Gastroesophageal sphincter (tissue), 4 donors: ENCODE results near the gene STK33. TPM values are rescaled to one million over a fixed set of nuclear protein-coding genes. Genes with fewer than 3 reads are reported as not detected.

Experiments
- ATAC-seq: fragments of 150-250 bp; one replicate; pipeline ENCODE4 v1.9.1; 2016; ENCODE audit warnings: mild to moderate bottlenecking, moderate library complexity
- H3K27ac ChIP-seq, 4 donors: fragments of 200-600 bp; sonication (generic) in 3 of 4; 1 replicate in 3 of 4; 2 replicates in 1 of 4; pipeline ENCODE4 v1.5.1; 2016 to 2019
- H3K27me3 ChIP-seq: fragments of 200-600 bp; sonication (generic); one replicate; pipeline ENCODE4 v1.5.1; 2019
- H3K36me3 ChIP-seq, 2 donors: fragments of 200-600 bp; sonication (generic); one replicate each; pipeline ENCODE4 v1.5.1; 2019; ENCODE audit warnings: control low read depth in 1 of 2
- H3K4me1 ChIP-seq, 3 donors: fragments of 200-600 bp; sonication (generic); 1 replicate in 2 of 3; 2 replicates in 1 of 3; pipeline ENCODE4 v1.5.1; 2016 to 2019; ENCODE audit warnings: control low read depth in 2 of 3
- H3K4me3 ChIP-seq, 2 donors: fragments of 200-600 bp; sonication (generic); one replicate each; pipeline ENCODE4 v1.5.1; 2019; ENCODE audit warnings: mild to moderate bottlenecking in 1 of 2, moderate library complexity in 1 of 2
- H3K9me3 ChIP-seq, 3 donors: fragments of 200-600 bp; sonication (generic); one replicate each; pipeline ENCODE4 v1.5.1; 2017 to 2019; ENCODE audit warnings: control low read depth in 2 of 3
- EP300 ChIP-seq: sonication (generic); formaldehyde crosslinking; IDR thresholded peaks from one replicate; pipeline ENCODE4 v1.6.1; 2017; ENCODE audit warnings: antibody characterized with exemption, mild to moderate bottlenecking
- POLR2A ChIP-seq, 2 donors: fragments of 450-650 bp; IDR thresholded peaks; one replicate each; pipeline ENCODE4 v1.6.1; 2017; ENCODE audit warnings: antibody characterized with exemption in 2 of 2, mild to moderate bottlenecking in 2 of 2, moderate library complexity in 1 of 2
- POLR2AphosphoS5 ChIP-seq: sonication (generic); formaldehyde crosslinking; IDR thresholded peaks from one replicate; pipeline ENCODE4 v1.6.1; 2017; ENCODE audit warnings: antibody characterized with exemption
- WGBS, 2 donors: methylation state at CpG; one replicate each; pipeline ENCODE4 v1.1.5; 2018; ENCODE audit warnings: low coverage in 1 of 2; 5-methylcytosine and 5-hydroxymethylcytosine counted together
- total RNA-seq, 4 donors: library from RNA; depleted of rRNA; stranded (reverse); fragments of >200 nt; gene quantifications; one replicate each; pipeline ENCODE4 v1.1.0, GENCODE V29; 2016
- TF ChIP-seq, protein P1 (sequence below), 4 experiments: fragments of 200-600 bp in 2 of 4; fragments of 450-650 bp in 2 of 4; sonication (generic) in 1 of 4; IDR thresholded peaks; one replicate each; pipeline ENCODE4 v1.5.1; 2017 to 2019; ENCODE audit warnings: antibody characterized with exemption in 4 of 4, mild to moderate bottlenecking in 2 of 4, moderate library complexity in 2 of 4

Gene STK33
- total RNA-seq, 4 donors from 2014 or later = 15.7 to 25.6 (median 21.4) TPM

DNA sequence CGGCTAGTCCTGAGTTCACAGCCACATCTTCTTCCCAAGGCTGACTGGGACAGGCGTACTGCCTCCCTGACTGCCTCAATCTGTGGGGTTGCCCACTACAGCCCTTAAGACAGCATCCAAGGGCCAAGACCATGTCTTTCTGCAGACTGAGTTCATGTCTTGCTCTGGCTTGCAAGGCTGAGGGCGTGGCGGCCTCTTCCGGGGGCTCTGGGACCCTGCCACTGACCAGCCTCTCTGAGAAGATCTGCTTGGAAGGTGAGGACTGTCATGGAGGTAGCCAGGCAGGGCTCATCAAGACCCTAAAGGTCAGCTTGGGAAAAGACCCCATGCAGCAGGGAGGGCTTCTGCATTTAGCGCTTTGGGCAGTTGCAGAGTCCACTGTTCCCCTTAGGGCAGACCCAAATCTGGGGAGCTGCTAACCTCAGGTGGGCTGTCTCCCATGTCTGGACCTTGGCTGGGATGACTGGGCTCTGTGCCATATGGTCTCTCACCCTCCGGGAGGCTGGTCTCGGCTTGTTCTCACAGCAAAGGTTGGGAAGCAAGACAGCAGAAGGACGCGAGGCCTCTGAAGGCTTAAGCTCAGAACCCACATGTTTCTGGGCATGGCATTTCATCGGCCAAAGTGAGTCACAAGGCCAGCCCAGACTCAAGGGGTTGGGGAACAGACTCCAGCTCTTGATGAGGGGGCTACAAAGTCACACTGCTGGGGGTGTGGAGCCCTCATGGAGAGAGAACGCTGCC, 221.2 kb downstream of the STK33 start:
- no peak for ATAC-seq
- Histone ChIP-seq H3K4me3 (no peak overlapping the region), H3K4me1 (no peaks in the 10 kb centered on the region), H3K27ac (no peak overlapping the region), H3K36me3 (no peaks in the 10 kb centered on the region), H3K27me3 (no peaks in the 10 kb centered on the region), H3K9me3 (no peaks in the 10 kb centered on the region)
- TF ChIP-seq POLR2A (IDR thresholded peaks at IDR 0.05) (no peak), POLR2AphosphoS5 (no peak), EP300 (no peak)
- TF ChIP-seq, protein P1, sequence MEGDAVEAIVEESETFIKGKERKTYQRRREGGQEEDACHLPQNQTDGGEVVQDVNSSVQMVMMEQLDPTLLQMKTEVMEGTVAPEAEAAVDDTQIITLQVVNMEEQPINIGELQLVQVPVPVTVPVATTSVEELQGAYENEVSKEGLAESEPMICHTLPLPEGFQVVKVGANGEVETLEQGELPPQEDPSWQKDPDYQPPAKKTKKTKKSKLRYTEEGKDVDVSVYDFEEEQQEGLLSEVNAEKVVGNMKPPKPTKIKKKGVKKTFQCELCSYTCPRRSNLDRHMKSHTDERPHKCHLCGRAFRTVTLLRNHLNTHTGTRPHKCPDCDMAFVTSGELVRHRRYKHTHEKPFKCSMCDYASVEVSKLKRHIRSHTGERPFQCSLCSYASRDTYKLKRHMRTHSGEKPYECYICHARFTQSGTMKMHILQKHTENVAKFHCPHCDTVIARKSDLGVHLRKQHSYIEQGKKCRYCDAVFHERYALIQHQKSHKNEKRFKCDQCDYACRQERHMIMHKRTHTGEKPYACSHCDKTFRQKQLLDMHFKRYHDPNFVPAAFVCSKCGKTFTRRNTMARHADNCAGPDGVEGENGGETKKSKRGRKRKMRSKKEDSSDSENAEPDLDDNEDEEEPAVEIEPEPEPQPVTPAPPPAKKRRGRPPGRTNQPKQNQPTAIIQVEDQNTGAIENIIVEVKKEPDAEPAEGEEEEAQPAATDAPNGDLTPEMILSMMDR (IDR thresholded peaks at IDR 0.05) = no peak
- 90 to 100% methylated on average over 1 to 2 of the region's 12 CpGs for WGBS, 2 donors

DNA sequence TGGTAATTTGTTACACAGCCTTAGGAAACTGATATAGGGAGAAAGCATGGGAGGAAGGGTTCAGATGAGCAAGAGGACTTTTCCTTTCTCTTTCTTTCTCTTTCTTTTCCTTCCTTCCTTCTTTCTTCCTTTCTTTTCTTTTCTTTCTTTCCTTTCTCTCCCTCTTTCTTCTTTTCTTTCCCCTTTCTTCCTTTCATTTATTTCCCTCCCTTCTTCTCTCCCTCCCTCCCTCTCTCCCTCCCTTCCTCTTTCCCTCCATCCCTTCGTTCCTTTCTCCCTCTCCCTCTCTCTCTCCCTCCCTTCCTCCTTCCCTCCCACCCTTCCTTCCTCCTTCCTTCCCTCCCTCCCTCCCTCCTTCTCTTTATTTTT, 222.5 kb downstream of the STK33 start:
- TF ChIP-seq POLR2A (IDR thresholded peaks at IDR 0.05) (no peak), EP300 (no peak), POLR2AphosphoS5 (no peak)
- TF ChIP-seq, protein P1 (IDR thresholded peaks at IDR 0.05) = no peak
- WGBS, 2 donors = 60 to 64% methylated on average over 1 of the region's 1 CpG
- Histone ChIP-seq H3K4me3 (no peak overlapping the region), H3K27ac (no peak overlapping the region), H3K4me1 (no peaks in the 10 kb centered on the region), H3K27me3 (no peaks in the 10 kb centered on the region), H3K36me3 (no peaks in the 10 kb centered on the region), H3K9me3 (no peaks in the 10 kb centered on the region)
- ATAC-seq = no peak

DNA sequence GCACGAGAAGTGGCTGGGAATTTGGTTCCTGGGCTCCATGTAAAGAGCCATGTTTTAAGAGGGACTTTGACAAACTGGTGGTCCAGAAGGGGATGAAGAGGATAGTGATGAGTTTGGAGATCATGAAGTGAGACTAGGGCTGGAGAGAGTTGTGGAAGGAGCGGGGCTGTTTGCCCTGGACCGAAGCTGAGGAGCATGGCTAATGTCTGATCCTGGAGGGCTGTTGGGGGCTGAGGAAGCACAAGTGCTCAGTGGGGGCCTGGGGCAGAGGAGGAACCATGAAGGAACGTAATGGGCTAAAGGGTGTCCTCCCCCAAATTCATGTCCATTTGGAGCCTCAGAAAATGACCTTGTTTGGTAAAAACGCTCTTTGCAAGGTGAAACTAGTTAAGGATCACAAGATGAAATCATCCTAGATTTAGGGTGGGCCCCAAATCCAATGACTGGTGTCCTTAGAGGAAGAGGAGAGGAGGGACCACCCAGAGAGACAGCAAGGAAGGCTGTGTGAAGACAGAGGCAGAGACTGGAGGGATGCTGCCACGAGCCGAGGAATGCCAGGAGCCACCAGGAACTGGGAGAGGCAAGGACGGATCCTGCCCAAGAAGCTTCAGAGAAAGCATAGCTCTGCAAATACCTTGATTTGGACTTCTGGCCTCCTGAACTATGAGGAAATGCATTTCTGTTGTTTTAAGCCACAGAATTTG, 223.1 kb downstream of the STK33 start:
- 83 to 86% methylated on average over 4 to 6 of the region's 8 CpGs for WGBS, 2 donors
- no peak for ATAC-seq
- TF ChIP-seq POLR2A (IDR thresholded peaks at IDR 0.05) = no peak
- no peak for TF ChIP-seq EP300
- TF ChIP-seq, protein P1 (IDR thresholded peaks at IDR 0.05) = no peak
- TF ChIP-seq POLR2AphosphoS5 = no peak
- Histone ChIP-seq H3K9me3 (no peaks in the 10 kb centered on the region), H3K36me3 (no peaks in the 10 kb centered on the region), H3K27me3 (no peaks in the 10 kb centered on the region), H3K4me1 (no peaks in the 10 kb centered on the region), H3K27ac (no peak overlapping the region), H3K4me3 (no peak overlapping the region)

DNA sequence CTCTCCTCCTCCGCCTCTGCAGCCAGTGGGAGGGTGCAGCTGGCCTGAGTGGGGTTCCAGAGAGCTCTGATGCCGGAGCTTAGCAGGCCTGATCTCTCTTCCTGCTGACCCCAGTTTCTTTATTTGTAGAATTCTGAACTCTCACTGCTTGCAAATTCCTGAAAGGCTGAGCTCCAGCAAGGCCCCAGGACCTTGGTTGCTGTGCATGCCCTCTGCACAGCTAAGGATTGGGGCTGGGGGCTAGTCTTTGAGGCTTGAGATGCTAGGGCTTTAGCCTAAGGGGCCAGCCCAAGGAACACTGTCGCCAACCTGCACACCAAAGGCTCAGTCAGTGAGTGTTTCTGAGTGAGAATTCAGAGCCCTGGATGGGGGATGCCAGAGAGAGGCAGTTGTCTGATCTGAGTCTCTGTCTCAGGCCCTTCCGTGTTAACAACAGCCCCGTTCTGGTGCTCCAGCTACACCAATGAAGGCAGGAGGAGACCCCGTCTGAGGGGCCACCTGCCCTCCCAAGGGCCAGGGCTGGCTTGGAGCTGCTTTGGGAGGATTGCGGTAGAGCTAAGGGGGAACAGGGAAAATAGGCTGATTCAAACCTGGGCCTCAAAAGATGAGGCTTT, 224.3 kb downstream of the STK33 start:
- Histone ChIP-seq H3K4me1 (no peaks in the 10 kb centered on the region), H3K9me3 (no peaks in the 10 kb centered on the region), H3K4me3 (no peak overlapping the region), H3K27ac (no peak overlapping the region), H3K27me3 (no peaks in the 10 kb centered on the region), H3K36me3 (no peaks in the 10 kb centered on the region)
- 96 to 100% methylated on average over 1 to 4 of the region's 7 CpGs for WGBS, 2 donors
- no peak for TF ChIP-seq POLR2AphosphoS5
- TF ChIP-seq EP300 = no peak
- no peak for TF ChIP-seq POLR2A (IDR thresholded peaks at IDR 0.05)
- TF ChIP-seq, protein P1 (IDR thresholded peaks at IDR 0.05) = no peak
- no peak for ATAC-seq
